NT2/D1 (cell line): ENCODE data around the gene KANSL1.

ENCODE experiments used
- SUZ12 ChIP-seq: IDR thresholded peaks from 2 replicates; pipeline ENCODE4 v1.6.1; 2011; ENCODE audit not compliant: insufficient read length, insufficient read depth; ENCODE audit errors: extremely low read depth
- YY1 ChIP-seq: IDR thresholded peaks from 2 replicates; pipeline ENCODE4 v1.6.1; 2011; ENCODE audit not compliant: insufficient read length, insufficient read depth
- ZNF274 ChIP-seq: IDR thresholded peaks from 2 replicates; pipeline ENCODE4 v1.6.1; 2011; ENCODE audit warnings: mild to moderate bottlenecking, low read depth, low read length

GRCh38 chr17:46010597-46011186, 182.5 kb downstream of the KANSL1 start:
- TF ChIP-seq ZNF274 (no peak), YY1 (no peak), SUZ12 (no peak)
